T-helper 2 cell treated with Interferon-gamma antibody and Interleukin-4, amounts not matched to agents 100 ng/mL and 5 ng/mL, for 36 hours (primary cell): ENCODE measurements around the gene COL1A2. TPM values are rescaled to one million over a fixed set of nuclear protein-coding genes. Genes with fewer than 3 reads are reported as not detected.

ENCODE experiments used
- intact Hi-C: fragments of 100-400 bp; cut with micrococcal nuclease; formaldehyde crosslinking; loops from one replicate; pipeline ENCODE4 v1.15.1; 2023
- total RNA-seq: library from RNA; stranded (reverse); gene quantifications from 2 replicates; pipeline ENCODE4 v1.2.3, GENCODE V29; 2022

COL1A2 gene
- total RNA-seq, 1 donor from 2014 or later: 0.25 TPM

DNA sequence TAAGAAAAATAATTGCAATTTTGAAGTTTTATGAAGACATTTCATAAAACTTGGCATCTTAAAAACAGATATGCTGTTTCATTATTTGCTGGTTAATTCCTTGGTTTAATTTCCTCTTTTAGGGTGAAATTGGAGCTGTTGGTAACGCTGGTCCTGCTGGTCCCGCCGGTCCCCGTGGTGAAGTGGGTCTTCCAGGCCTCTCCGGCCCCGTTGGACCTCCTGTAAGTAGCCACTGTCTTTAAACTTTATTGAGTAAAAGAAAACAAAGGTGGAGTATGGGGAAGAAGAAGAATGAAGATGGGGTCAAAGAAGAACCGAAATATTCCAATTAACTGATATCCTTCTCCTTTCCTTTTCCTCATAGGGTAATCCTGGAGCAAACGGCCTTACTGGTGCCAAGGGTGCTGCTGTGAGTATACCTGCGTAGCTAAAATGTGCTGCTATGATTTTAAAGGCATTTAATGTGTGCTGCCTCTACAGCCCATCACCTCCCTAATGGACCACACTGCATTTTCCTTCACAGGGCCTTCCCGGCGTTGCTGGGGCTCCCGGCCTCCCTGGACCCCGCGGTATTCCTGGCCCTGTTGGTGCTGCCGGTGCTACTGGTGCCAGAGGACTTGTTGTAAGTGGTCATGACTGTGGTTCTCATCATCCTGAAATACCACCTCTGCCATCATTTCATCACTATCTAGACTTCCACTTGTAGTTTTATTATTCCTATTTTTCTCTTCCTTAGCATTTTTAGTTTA is 14.7 kb downstream of the COL1A2 start:
- intact Hi-C loops: no loop called here

- intact Hi-C loops: no loop called here
Measured at GRCh38 chr7:94410413-94411187, 15.9 kb downstream of the COL1A2 start.

GRCh38 chr7:94411188-94411466 is 16.4 kb downstream of the COL1A2 start:
- intact Hi-C loops: no loop called here

DNA sequence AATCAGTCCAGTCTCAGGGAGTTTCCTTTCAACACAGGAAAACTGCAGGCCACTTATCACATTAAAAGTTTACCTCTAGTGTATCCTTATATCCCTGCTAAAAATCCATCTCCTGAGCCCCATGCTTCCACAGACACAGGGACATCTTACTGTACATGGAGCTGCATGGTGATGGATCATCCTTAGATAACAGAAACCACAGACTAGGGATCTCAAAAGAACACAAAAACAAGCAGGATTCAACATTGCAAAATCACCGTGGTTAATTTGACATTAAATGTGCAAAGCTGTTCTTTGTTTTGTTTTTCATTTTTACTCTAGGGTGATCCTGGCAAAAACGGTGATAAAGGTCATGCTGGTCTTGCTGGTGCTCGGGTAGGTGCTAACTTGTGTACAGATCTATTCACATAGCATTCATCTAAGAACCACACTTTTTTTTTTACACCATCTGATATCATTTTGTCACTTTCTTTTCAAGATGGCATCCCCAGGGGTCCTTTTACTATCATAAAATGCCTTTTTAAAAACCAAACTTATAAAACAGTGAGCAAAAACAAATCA is 18.1 kb downstream of the COL1A2 start:
- intact Hi-C loops: no loop called here

DNA sequence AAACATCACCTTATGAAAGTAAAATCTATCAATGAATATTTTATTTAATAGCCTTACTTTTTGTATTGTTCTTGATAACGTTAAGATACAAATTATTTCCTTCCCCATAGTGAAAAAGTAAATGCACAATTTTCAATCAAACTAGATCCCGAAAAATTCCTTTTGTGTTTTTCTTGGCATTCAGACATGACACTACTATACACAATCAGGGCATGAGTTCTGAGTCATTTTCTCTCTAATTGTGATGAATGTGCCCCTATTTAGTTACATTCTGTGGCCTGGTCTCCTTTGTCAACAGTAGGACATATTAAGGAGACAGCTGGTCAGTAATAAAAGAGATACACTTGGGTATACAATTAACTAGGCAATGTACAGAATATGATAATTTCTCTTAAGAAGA is 19.8 kb downstream of the COL1A2 start:
- intact Hi-C loops: no loop called here

GRCh38 chr7:94414980-94415379 is 20.3 kb downstream of the COL1A2 start:
- intact Hi-C loops: no loop called here

DNA sequence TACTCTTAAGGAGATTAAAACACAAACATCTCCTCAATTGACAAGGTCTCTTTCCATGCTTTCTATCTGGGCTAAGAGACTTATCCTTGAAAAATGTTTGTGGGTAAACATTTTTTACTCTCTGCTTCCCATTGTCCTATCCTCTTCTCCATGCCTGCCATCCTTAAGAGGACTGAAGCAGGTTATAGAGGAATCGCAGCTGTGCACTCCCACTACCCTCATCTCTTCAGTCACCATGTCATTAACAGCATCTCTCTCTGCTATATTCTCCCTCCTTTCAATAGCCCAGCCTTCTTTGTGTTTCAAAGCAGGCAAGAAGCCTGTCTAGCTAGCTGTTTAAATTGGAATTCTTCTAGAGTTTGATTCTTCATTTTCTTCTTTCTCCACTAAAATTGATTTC is 22.6 kb downstream of the COL1A2 start:
- intact Hi-C loops: no loop called here

- intact Hi-C loops: no loop called here
Measured at GRCh38 chr7:94417901-94418300, 23.2 kb downstream of the COL1A2 start.

DNA sequence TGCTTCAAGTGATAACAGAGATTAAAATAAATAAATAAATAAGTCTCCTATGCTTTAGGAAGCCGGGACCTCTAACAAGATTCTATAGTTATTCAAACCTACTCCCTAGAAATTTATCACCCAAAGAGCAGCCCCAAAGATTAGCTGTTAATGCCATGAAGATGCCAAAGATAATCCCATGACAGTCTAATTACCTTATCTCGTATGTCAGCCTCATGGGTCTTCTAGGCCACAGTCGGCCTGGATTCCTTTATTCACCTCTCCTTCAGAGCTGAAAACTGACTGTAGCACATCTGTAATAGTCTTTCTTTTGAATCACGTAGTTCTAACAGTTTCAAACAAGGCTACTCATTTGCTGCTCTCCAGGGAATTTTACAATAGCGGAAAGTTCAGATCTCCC is 24.2 kb downstream of the COL1A2 start:
- intact Hi-C loops: no loop called here

- intact Hi-C loops: no loop called here
Measured at GRCh38 chr7:94420328-94420727, 25.6 kb downstream of the COL1A2 start.

DNA sequence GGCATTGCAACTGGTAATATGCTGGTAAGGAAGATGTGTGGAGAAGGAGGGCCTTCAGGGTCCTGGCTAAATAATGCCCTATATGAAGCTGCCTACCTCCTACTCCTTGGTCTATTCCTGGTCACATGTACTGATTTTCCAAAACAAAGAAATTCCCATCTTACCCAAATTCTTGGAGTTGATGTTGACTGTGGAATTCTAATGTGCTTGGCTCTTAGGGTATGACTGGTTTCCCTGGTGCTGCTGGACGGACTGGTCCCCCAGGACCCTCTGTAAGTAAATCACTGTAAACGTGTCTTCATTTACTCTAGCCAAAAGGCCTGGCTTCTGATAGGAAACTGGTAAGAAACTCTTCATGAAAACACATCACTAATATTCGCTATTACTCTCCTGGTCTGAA is 27.0 kb downstream of the COL1A2 start:
- intact Hi-C loops: no loop called here

- intact Hi-C loops: no loop called here
Measured at GRCh38 chr7:94422136-94422535, 27.4 kb downstream of the COL1A2 start.

DNA sequence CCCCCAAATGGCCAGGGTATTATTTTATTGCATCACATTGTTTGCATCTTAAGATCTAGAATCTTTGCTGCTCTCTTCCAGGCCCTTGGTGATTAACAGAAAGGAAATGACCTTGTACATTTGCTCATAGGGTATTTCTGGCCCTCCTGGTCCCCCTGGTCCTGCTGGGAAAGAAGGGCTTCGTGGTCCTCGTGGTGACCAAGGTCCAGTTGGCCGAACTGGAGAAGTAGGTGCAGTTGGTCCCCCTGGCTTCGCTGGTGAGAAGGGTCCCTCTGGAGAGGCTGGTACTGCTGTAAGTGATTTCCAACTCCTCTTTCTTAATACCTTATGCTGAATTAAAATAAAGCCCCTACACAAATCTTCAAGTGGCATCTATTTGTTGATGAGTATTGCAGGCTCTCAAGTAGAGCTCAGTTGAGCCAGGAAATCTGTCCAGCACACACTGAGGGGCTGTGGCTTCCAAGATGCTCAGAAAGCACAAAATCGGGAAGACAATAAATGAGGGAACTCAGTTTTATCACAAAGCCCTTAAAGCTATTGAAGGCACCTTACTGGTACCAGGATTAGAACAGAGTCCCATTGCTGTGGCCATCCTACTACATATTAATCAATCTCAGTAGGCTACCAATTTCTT is 28.2 kb downstream of the COL1A2 start:
- intact Hi-C loops: no loop called here

GRCh38 chr7:94423863-94424735 is 29.4 kb downstream of the COL1A2 start:
- intact Hi-C loops: no loop called here

DNA sequence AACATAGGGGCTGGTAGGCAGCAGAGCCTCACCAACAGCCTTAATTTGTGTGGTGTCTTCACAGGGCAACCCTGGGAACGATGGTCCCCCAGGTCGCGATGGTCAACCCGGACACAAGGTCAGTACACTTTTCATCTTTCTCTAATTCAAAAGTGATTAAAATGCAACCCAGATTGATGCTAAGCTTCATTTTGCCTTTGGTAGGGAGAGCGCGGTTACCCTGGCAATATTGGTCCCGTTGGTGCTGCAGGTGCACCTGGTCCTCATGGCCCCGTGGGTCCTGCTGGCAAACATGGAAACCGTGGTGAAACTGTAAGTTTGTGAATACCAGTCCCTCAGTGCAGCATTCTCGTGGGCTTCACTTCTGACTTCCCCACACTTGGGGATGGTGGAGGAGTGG is 30.9 kb downstream of the COL1A2 start:
- intact Hi-C loops: no loop called here

GRCh38 chr7:94426980-94427875 is 32.5 kb downstream of the COL1A2 start:
- intact Hi-C loops: no loop called here

- intact Hi-C loops: no loop called here
Measured at GRCh38 chr7:94429153-94429552, 34.5 kb downstream of the COL1A2 start.

DNA sequence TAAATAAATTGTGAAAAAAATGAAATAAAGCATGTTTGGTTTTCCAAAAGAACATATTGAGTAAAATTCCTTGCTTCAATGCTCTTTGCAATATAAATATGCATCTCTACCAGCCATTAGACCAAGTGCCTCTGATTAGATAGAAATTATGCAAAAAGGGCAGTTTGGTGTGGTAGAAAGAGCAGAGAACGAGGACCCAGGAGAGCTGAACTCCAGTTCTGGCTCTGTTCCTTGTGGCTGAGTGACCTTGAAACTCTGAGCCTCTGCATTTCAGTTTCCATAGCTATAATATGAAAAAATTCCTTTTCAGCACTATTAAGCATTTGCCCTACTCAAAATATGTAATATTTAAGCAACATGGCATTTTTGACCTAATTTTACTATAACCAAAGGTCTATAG is 36.5 kb downstream of the COL1A2 start:
- intact Hi-C loops: loop anchor here (10.0 kb wide), 1 partner anchor 1186 kb away; no protein-coding TSS in a partner anchor

GRCh38 chr7:94431619-94432280 is 37.1 kb downstream of the COL1A2 start:
- intact Hi-C loops: loop anchor here (10.0 kb wide), 1 partner anchor 1187 kb away; no protein-coding TSS in a partner anchor

GRCh38 chr7:94432281-94432670 is 37.6 kb downstream of the COL1A2 start:
- intact Hi-C loops: loop anchor here (10.0 kb wide), 1 partner anchor 1187 kb away; no protein-coding TSS in a partner anchor
